NCI-H1417 treated with DMSO at 0.1 percent for 48 hours (cell line): ENCODE data around the gene USP10.
A peak's percentile ranks its signal among the peaks of the same experiment; 100 is the strongest.

ENCODE experiments used
- DNase-seq: peaks from one replicate; lab custom pipeline; 2025; lab: John Stamatoyannopoulos, UW

USP10 gene

GRCh38 chr16:84751947-84752346, 52.1 kb downstream of the USP10 start:
- DNase-seq: no peak

- no peak for DNase-seq
Observed at GRCh38 chr16:84752600-84752999, 52.8 kb downstream of the USP10 start.

- no peak for DNase-seq
Observed at GRCh38 chr16:84753412-84754326, 53.9 kb downstream of the USP10 start.

- peak; percentile 64 for DNase-seq
Observed at GRCh38 chr16:84754353-84754856, 54.6 kb downstream of the USP10 start.

- no peak for DNase-seq
Observed at GRCh38 chr16:84754956-84755672, 55.3 kb downstream of the USP10 start.

GRCh38 chr16:84756830-84757229, 57.0 kb downstream of the USP10 start:
- DNase-seq: no peak

GRCh38 chr16:84758627-84759026, 58.8 kb downstream of the USP10 start:
- DNase-seq: no peak

GRCh38 chr16:84759061-84759460, 59.3 kb downstream of the USP10 start:
- DNase-seq: no peak

GRCh38 chr16:84759906-84760305, 60.1 kb downstream of the USP10 start:
- DNase-seq: no peak

GRCh38 chr16:84761448-84762368, 61.9 kb downstream of the USP10 start:
- DNase-seq: no peak

- DNase-seq: no peak
Observed at GRCh38 chr16:84763164-84763563, 63.4 kb downstream of the USP10 start.

GRCh38 chr16:84763629-84764028, 63.8 kb downstream of the USP10 start:
- no peak for DNase-seq

- no peak for DNase-seq
Observed at GRCh38 chr16:84764970-84765369, 65.2 kb downstream of the USP10 start.

GRCh38 chr16:84765616-84766580, 66.1 kb downstream of the USP10 start:
- DNase-seq: no peak

GRCh38 chr16:84766978-84767773, 67.4 kb downstream of the USP10 start:
- DNase-seq: no peak

GRCh38 chr16:84768061-84768807, 68.4 kb downstream of the USP10 start:
- no peak for DNase-seq

- no peak for DNase-seq
Observed at GRCh38 chr16:84768808-84769197, 69.0 kb downstream of the USP10 start.

GRCh38 chr16:84769416-84769815, 69.6 kb downstream of the USP10 start:
- no peak for DNase-seq

- DNase-seq: no peak
Observed at GRCh38 chr16:84773312-84773711, 73.5 kb downstream of the USP10 start.
